Natural killer cell (primary cell): ENCODE measurements around the gene RUSC2. TPM values are rescaled to one million over a fixed set of nuclear protein-coding genes. Genes with fewer than 3 reads are reported as not detected.
"Not testable (repeated sequence)": the region's sequence is repeated elsewhere in the genome, so short reads cannot be mapped to it uniquely, and the experiment has no call there.

Experiments used
- ATAC-seq, 3 donors: fragments of 150-1000 bp in 2 of 3; fragments of 200-7000 bp in 1 of 3; cut with Tn5 transposase; 1 replicate in 1 of 3; 2 replicates in 2 of 3; pipeline ENCODE4 v1.10.0; 2021; ENCODE audit warnings: mild to moderate bottlenecking in 2 of 3, moderate library complexity in 2 of 3
- DNase-seq, 2 donors: peaks; one replicate each; pipeline versions ENCODE4 v3.0.0 to v3.0.0-alpha.2; 2013 to 2021; ENCODE audit warnings: mixed read lengths in 1 of 2
- H3K27ac ChIP-seq: one replicate; pipeline ENCODE4 v1.5.1; 2013; ENCODE audit warnings: mild to moderate bottlenecking, low read length
- H3K27me3 ChIP-seq: one replicate; pipeline ENCODE4 v1.6.1; 2013; ENCODE audit warnings: low read length; ENCODE audit not compliant: control insufficient read depth, insufficient read depth
- H3K36me3 ChIP-seq: one replicate; pipeline ENCODE4 v1.6.1; 2013; ENCODE audit warnings: low read length; ENCODE audit not compliant: control insufficient read depth, insufficient read depth
- H3K4me1 ChIP-seq: one replicate; pipeline ENCODE4 v1.6.1; 2013; ENCODE audit warnings: low read length; ENCODE audit not compliant: control insufficient read depth, insufficient read depth
- H3K4me3 ChIP-seq: one replicate; pipeline ENCODE4 v1.5.1; 2013; ENCODE audit warnings: low read length
- H3K9me3 ChIP-seq: one replicate; pipeline ENCODE4 v1.6.1; 2013; ENCODE audit warnings: low read length; ENCODE audit not compliant: control insufficient read depth, insufficient read depth
- H3K27ac Mint-ChIP-seq, 2 donors: one replicate each; pipeline ENCODE4 v1.8.0; 2022; ENCODE audit warnings: mild to moderate bottlenecking in 2 of 2, mixed read lengths in 2 of 2, moderate library complexity in 1 of 2
- H3K27me3 Mint-ChIP-seq, 2 donors: one replicate each; pipeline ENCODE4 v1.8.0; 2022; ENCODE audit warnings: low read depth in 2 of 2, mixed read lengths in 2 of 2
- H3K36me3 Mint-ChIP-seq: one replicate; pipeline ENCODE4 v1.8.0; 2022; ENCODE audit warnings: mixed read lengths
- H3K4me1 Mint-ChIP-seq, 2 donors: one replicate each; pipeline ENCODE4 v1.8.0; 2022; ENCODE audit warnings: mixed read lengths in 2 of 2
- H3K4me3 Mint-ChIP-seq: one replicate; pipeline ENCODE4 v1.8.0; 2022; ENCODE audit warnings: mild to moderate bottlenecking, moderate library complexity, mixed read lengths
- H3K9me3 Mint-ChIP-seq, 2 donors: one replicate each; pipeline ENCODE4 v1.8.0; 2022; ENCODE audit warnings: mixed read lengths in 2 of 2
- CTCF ChIP-seq: fragments of 200-600 bp; IDR thresholded peaks from one replicate; pipeline ENCODE4 v1.8.0; 2022; ENCODE audit warnings: antibody characterized with exemption
- WGBS: methylation state at CpG from one replicate; pipeline ENCODE4 v1.1.7; 2013; ENCODE audit warnings: missing lambda C conversion rate; ENCODE audit not compliant: insufficient coverage; 5-methylcytosine and 5-hydroxymethylcytosine counted together
- intact Hi-C: fragments of 100-400 bp; cut with micrococcal nuclease; formaldehyde crosslinking; loops from one replicate; pipeline ENCODE4 v1.14.2; 2022
- total RNA-seq, 4 donors: library from RNA; stranded (reverse); fragments of 120-200 nt in 1 of 4; gene quantifications; one replicate each; pipeline versions ENCODE4 v1.2.3 to v1.2.4, GENCODE V29; 2013 to 2022

The RUSC2 gene
- total RNA-seq, 3 donors from 2014 or later (not counting 1 experiment from before 2014, with no cell fraction given) = 2.0 to 7.9 (median 2.5) TPM

DNA sequence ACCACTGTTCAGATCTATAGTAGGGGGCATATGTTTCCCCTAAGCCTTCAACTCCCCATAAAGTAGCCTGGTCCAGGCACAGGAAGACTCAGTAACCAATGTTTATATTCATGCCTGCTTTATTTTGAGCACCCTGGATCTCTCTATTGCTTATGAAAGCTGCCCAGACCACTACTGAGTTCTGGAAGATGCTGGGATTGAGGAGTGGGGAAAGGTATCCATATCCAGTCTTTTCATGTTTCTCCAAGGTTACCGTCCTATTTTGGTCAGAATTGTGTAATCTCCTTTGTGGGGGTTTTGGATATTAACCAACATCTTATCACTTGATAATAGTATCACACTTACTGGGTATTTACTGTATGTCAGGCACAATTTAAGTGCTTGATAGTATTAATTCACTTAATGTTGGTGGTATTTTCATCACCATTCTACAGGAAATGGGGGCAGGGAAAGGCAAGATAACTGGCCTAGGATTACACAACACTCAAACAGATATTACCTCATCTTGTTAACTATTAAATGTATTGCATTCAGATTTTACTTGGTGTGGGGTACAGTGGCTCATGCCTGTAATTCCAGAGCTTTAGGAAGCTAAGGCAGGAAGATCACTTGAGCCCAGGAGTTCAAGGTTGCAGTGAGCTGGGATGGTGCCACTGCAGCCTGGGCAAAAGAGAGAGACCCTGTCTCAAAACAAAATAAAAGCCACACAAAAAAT, 36.3 kb downstream of the RUSC2 start:
- TF ChIP-seq CTCF = no peak
- no peaks in the 10 kb centered on the region for H3K4me1 ChIP-seq
- no peak overlapping the region for H3K4me3 ChIP-seq
- H3K27ac ChIP-seq = no peak overlapping the region
- Mint-ChIP-seq H3K27ac (no peak overlapping the region), H3K9me3 (no peaks in the 10 kb centered on the region), H3K27me3 (no peaks in the 10 kb centered on the region), H3K4me3 (no peak overlapping the region), H3K4me1 (peaks cover under 1 to 9% of the 10 kb centered on the region in 2 donors), H3K36me3 (no peaks in the 10 kb centered on the region)
- ATAC-seq (no peak), DNase-seq (no peak)
- intact Hi-C loops = no loop called here
- no CpG with 5 or more reads among the region's 1 CpG for WGBS
- H3K9me3 ChIP-seq = no peaks in the 10 kb centered on the region
- no peaks in the 10 kb centered on the region for H3K36me3 ChIP-seq
- H3K27me3 ChIP-seq = no peaks in the 10 kb centered on the region

- WGBS = 95% methylated on average over 3 of the region's 3 CpGs
- Mint-ChIP-seq H3K27ac (no peak overlapping the region), H3K4me3 (no peak overlapping the region), H3K4me1 (peaks cover 12 to 21% of the 10 kb centered on the region in 2 donors), H3K27me3 (no peaks in the 10 kb centered on the region), H3K9me3 (no peaks in the 10 kb centered on the region), H3K36me3 (no peaks in the 10 kb centered on the region)
- Histone ChIP-seq H3K4me1 (no peaks in the 10 kb centered on the region), H3K27me3 (no peaks in the 10 kb centered on the region), H3K36me3 (no peaks in the 10 kb centered on the region), H3K27ac (no peak overlapping the region), H3K9me3 (no peaks in the 10 kb centered on the region), H3K4me3 (no peak overlapping the region)
- intact Hi-C loops = no loop called here
- ATAC-seq (no peak), DNase-seq (no peak)
- TF ChIP-seq CTCF = no peak
Measured at GRCh38 chr9:35529161-35529823, 39.4 kb downstream of the RUSC2 start.

GRCh38 chr9:35533398-35533797, 43.5 kb downstream of the RUSC2 start:
- Histone ChIP-seq H3K4me3 (no peak overlapping the region), H3K9me3 (no peaks in the 10 kb centered on the region), H3K27ac (no peak overlapping the region), H3K36me3 (no peaks in the 10 kb centered on the region), H3K27me3 (no peaks in the 10 kb centered on the region), H3K4me1 (peaks cover 4% of the 10 kb centered on the region)
- ATAC-seq (no peak), DNase-seq (no peak)
- no peak for TF ChIP-seq CTCF
- Mint-ChIP-seq H3K27me3 (peaks cover 0 to 3% of the 10 kb centered on the region in 2 donors), H3K4me1 (peaks cover 12 to 15% of the 10 kb centered on the region in 2 donors), H3K4me3 (no peak overlapping the region), H3K9me3 (no peaks in the 10 kb centered on the region), H3K27ac (no peak overlapping the region), H3K36me3 (no peaks in the 10 kb centered on the region)
- intact Hi-C loops = no loop called here

DNA sequence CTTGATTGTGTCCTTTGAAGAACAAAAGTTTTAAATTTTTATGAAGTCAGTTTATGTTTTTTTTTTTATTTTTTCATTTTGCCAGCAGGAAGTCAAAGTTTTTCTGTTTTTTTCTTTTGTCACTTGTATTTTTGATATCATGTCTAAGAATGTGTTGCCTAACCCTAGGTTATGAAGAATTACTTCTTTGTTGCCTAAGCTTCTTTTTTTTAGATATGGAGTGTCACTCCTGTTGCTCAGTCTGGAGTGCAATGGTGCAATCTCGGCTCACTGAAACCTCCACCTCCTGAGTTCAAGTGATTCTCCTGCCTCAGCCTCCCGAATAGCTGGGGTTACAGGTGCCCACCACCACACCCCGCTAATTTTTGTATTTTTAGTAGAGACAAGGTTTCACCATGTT, 45.0 kb downstream of the RUSC2 start:
- intact Hi-C loops, DNase-seq, H3K36me3 Mint-ChIP-seq, H3K27me3 Mint-ChIP-seq, H3K9me3 Mint-ChIP-seq, H3K36me3 ChIP-seq, H3K27ac Mint-ChIP-seq, H3K4me1 ChIP-seq, H3K4me3 ChIP-seq, H3K27me3 ChIP-seq, H3K27ac ChIP-seq, H3K9me3 ChIP-seq, ATAC-seq, H3K4me3 Mint-ChIP-seq: not testable (repeated sequence)
- 86% methylated on average over 3 of the region's 3 CpGs for WGBS
- peaks cover 12 to 15% of the 10 kb centered on the region in 2 donors for H3K4me1 Mint-ChIP-seq
